ENCODE data around the gene GOLGA6D.
"Not testable (repeated sequence)": the region's sequence is repeated elsewhere in the genome, so short reads cannot be mapped to it uniquely, and the experiment has no call there.

The GOLGA6D gene

GRCh38 chr15:75282572-75282971 lies at the start of gene GOLGA6D:
Gene GOLGA6D, plus strand, starts transcription at chr15:75282835. Its CDS starts 41 bp downstream, at chr15:75282876.
- not testable (repeated sequence) for H3K4me3 Mint-ChIP-seq; H3K4me1 Mint-ChIP-seq; H3K27ac Mint-ChIP-seq; H3K9me3 Mint-ChIP-seq; ATAC-seq; DNase-seq (ENCODE audit: low spot score in 2 of 2); H3K36me3 Mint-ChIP-seq

- DNase-seq (ENCODE audit: low spot score in 2 of 2) (no peak), ATAC-seq (no peak)
- no peaks in the 10 kb centered on the region for H3K4me1 Mint-ChIP-seq
- no peak overlapping the region for H3K4me3 Mint-ChIP-seq
- no peaks in the 10 kb centered on the region for H3K9me3 Mint-ChIP-seq
- H3K36me3 Mint-ChIP-seq = no peaks in the 10 kb centered on the region
- H3K27ac Mint-ChIP-seq = no peak overlapping the region
These were observed 49.0 kb upstream of the GOLGA6D start for GRCh38 chr15:75233504-75234190.

GRCh38 chr15:75234191-75234810 lies 48.3 kb upstream of the GOLGA6D start:
- Mint-ChIP-seq H3K27ac (no peak overlapping the region), H3K36me3 (no peaks in the 10 kb centered on the region), H3K4me1 (no peaks in the 10 kb centered on the region), H3K4me3 (no peak overlapping the region), H3K9me3 (no peaks in the 10 kb centered on the region)
- ATAC-seq (no peak), DNase-seq (ENCODE audit: low spot score in 2 of 2) (no peak)

- ATAC-seq (no peak), DNase-seq (ENCODE audit: low spot score in 2 of 2) (no peak)
- H3K9me3 Mint-ChIP-seq = no peaks in the 10 kb centered on the region
- H3K27ac Mint-ChIP-seq = peak overlapping the region; percentile 49
- no peaks in the 10 kb centered on the region for H3K36me3 Mint-ChIP-seq
- H3K4me3 Mint-ChIP-seq = no peak overlapping the region
- H3K4me1 Mint-ChIP-seq = no peaks in the 10 kb centered on the region
These were observed 47.5 kb upstream of the GOLGA6D start for GRCh38 chr15:75235051-75235673.

DNA sequence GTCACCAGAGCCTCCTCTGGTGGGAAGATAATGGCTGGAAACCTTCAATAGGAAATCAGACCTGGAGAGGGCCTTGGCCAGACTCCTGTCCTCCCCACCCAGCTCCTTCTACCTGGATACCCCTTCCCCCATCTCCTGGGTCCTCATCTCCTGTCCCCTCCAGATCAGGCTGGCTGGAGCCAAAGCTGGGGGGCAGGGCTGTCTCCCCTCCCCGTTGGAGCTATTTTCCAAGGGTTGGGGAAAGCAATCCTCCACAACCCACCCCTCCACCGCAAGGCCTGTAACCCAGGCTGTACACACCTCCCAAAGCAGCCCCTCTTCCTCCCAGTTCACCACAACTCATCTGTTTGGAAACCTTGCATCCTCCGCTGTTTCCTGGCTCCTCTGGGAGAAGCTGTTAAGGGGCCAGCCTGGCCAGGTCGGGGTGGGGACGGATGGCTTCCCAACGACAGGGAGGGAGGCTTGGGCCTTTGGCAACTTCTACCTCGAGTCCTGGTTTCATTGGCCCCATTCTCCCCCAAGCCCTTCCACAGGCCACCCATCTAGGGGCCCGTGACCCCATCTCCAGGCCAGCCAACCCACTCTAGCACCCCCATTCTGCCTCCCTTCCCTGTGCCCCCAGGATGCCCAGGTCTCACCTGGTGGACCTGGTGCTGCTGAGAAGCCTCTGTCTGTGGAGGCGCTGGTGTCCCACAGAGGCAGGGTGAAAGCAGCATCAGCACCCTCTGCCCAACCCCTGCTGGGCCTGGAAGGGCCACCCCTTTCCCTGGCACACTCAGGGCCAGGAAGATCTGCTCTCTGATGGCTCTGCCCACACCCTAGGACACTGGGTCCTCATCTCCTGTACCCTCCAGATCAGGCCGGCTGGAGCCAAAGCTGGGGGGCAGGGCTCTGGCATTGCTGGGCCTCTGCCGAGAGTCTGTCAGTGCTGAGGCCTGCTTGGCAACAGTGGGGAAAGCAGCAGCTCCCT lies 46.6 kb upstream of the GOLGA6D start:
- Mint-ChIP-seq H3K9me3 (no peaks in the 10 kb centered on the region), H3K36me3 (no peaks in the 10 kb centered on the region), H3K4me1 (no peaks in the 10 kb centered on the region), H3K4me3 (no peak overlapping the region), H3K27ac (peak overlapping the region; percentile 50)
- DNase-seq (ENCODE audit: low spot score in 2 of 2) = no peak
- ATAC-seq = no peak

DNA sequence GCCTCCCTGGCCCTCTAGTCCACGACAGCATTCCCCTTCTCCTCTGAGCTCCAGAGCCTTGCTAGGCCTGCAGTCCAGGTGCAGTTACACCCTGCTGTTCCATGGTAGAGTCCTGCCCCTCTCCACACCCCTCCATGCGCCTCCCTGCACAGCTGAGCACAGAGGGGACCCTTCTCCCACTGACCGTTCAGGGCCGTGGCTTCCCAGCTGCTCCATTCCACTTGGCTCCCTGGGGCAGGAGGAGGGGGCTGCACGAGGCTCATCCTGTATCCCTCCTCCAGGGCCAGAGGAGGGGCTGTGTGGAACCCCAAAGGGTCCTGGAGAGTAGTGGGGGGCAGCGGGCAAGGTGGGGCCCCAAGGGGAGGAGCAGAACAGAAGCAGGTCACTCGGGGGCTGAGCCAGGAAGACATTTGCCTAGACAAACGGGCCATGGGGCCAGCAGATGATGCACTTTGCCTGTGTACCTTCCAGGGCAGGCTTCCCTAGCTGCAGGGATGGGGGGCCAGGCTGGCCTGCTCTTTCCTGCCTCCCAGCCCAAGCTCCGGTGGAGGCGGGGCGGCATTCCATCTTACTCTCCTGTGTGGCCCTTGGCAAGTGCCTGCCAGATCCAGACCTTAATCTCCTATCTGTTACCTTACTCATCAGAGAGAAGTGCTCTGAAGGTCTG lies 45.2 kb upstream of the GOLGA6D start:
- ATAC-seq = no peak
- no peaks in the 10 kb centered on the region for H3K9me3 Mint-ChIP-seq
- H3K36me3 Mint-ChIP-seq = no peaks in the 10 kb centered on the region
- no peaks in the 10 kb centered on the region for H3K4me1 Mint-ChIP-seq
- DNase-seq (ENCODE audit: low spot score in 2 of 2) = no peak
- no peak overlapping the region for H3K4me3 Mint-ChIP-seq
- no peak overlapping the region for H3K27ac Mint-ChIP-seq

GRCh38 chr15:75238150-75238549 lies 44.5 kb upstream of the GOLGA6D start:
- no peaks in the 10 kb centered on the region for H3K9me3 Mint-ChIP-seq
- H3K4me1 Mint-ChIP-seq = no peaks in the 10 kb centered on the region
- H3K36me3 Mint-ChIP-seq = no peaks in the 10 kb centered on the region
- no peak overlapping the region for H3K27ac Mint-ChIP-seq
- DNase-seq (ENCODE audit: low spot score in 2 of 2) (no peak), ATAC-seq (no peak)
- no peak overlapping the region for H3K4me3 Mint-ChIP-seq

DNA sequence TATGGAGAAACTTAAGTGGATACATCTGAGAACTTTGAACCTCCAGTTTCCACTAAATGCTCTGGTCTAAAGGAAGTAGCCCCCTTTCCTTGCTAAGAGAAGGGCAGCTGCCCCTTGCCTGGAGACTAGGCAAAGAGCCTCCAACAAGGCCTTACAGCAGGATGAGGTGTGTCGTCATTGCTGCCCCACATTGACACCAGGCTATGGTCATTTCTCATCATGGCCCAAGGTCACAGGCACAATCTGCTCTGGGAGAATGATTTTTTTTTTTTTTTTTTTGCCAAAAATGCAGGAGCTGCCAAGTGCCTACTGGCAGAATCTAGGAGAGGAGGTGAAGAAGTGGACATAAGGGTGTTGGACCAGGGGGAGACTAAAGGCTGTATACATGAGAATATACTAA lies 36.9 kb upstream of the GOLGA6D start:
- not testable (repeated sequence) for ATAC-seq; H3K4me1 Mint-ChIP-seq; H3K27ac Mint-ChIP-seq; H3K36me3 Mint-ChIP-seq; H3K9me3 Mint-ChIP-seq; H3K4me3 Mint-ChIP-seq; DNase-seq (ENCODE audit: low spot score in 2 of 2)

DNA sequence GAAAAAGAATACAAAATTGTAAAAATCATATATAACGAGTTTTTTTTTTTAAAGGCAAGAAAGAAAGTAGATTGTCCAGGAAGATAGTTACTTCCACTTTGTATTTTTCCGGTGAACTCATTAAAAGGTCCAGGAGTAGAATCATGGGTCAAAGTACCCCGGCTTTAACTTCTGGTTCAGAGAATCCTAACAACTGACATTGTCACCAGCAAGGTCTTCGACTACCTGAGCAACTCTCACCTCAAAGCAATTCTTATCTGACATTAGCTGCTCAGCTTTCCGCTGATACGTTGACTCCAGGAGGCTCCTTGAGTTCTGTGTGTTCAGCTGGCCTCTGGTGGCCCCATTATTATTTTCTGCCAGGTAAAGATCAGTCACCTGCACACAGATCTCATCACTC lies 33.6 kb upstream of the GOLGA6D start:
- H3K4me1 Mint-ChIP-seq; H3K4me3 Mint-ChIP-seq; ATAC-seq; H3K9me3 Mint-ChIP-seq; H3K36me3 Mint-ChIP-seq; H3K27ac Mint-ChIP-seq; DNase-seq (ENCODE audit: low spot score in 2 of 2): not testable (repeated sequence)

DNA sequence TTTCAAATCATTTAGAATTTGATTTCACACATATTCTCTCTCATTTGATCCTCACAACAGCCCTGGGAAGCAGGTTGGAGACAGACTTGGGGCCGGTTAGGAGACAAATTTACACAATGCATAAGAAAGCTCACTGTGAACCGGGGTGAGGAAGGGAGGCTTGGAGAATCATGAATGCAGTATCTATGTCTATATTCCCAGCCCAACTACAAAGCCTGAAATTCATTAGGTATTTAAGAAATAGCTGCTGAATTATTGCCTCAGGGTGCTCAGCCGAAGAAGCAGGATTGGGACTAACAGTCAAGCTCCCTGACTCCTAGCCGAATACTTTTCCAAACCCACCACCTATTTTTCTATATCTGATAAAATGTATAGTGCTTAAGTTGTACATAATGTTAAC lies 32.9 kb upstream of the GOLGA6D start:
- no peak for ATAC-seq
- Mint-ChIP-seq H3K4me1 (no peaks in the 10 kb centered on the region), H3K27ac (no peak overlapping the region), H3K4me3 (no peak overlapping the region), H3K9me3 (no peaks in the 10 kb centered on the region), H3K36me3 (no peaks in the 10 kb centered on the region)
- DNase-seq (ENCODE audit: low spot score in 2 of 2) = no peak

DNA sequence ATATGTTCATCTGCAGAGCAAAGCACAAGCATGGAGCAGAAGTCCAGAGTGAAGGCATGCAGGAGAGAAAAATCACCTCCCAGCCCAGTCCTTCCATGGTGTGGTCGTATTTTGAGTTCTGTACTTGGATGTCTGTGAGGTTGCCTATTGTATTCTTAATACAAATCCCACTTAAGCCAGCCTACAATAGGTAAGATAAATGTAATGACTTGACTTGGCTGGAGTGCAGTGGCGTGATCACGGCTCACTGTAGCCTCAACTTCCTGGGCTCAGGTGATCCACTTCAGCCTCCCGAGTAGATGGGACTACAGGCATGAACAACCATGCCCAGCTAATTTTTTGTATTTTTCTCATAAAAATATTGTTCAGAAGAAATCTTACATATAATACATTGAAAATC lies 31.3 kb upstream of the GOLGA6D start:
- H3K27ac Mint-ChIP-seq; DNase-seq (ENCODE audit: low spot score in 2 of 2); H3K4me3 Mint-ChIP-seq; ATAC-seq; H3K36me3 Mint-ChIP-seq; H3K9me3 Mint-ChIP-seq; H3K4me1 Mint-ChIP-seq: not testable (repeated sequence)

DNA sequence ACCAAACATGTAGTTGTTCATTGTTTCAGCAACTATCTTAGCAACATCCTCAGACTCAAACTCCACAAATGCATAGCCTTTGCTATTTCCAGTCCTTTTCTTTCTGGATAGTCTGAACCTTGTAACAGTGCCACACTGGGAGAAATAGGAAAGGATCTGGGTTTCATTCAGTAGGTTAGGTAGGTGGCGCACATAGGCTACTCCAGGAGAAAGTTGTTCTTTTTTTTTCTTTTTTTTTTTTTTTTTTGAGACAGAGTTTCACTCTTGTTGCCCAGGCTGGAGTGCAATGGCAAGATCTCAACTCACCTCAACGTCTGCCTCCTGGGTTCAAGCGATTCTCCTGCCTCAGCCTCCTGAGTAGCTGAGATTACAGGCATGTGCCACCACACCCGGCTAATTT lies 30.4 kb upstream of the GOLGA6D start:
- not testable (repeated sequence) for H3K36me3 Mint-ChIP-seq; DNase-seq (ENCODE audit: low spot score in 2 of 2); H3K4me3 Mint-ChIP-seq; H3K9me3 Mint-ChIP-seq; H3K27ac Mint-ChIP-seq; H3K4me1 Mint-ChIP-seq; ATAC-seq

DNA sequence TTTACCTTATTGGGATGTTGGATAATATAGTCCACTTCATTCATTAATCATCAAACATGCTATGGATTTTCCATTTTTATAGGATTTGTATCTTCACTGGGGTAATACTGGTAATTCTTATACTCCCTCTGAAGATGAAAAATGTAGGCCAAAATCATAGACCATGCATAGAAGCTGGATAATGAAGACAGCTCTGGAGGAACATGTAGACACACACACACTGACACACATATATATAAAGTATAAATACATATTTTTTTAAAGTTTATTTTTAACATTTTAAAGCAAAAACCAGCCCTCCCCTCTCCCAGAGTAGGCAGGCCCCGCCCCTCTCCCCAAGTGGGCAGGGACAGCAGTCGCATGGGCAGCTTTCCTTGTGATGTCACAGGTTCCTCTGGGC lies 24.6 kb upstream of the GOLGA6D start, which contains the start of gene GOLGA6C:
GOLGA6C (plus strand) TSS at position 301 of the 400 bp plus-strand sequence. CDS start 265 bp downstream, outside the sequence.
- not testable (repeated sequence) for H3K9me3 Mint-ChIP-seq; H3K36me3 Mint-ChIP-seq; H3K4me3 Mint-ChIP-seq; ATAC-seq; DNase-seq (ENCODE audit: low spot score in 2 of 2); H3K4me1 Mint-ChIP-seq; H3K27ac Mint-ChIP-seq

DNA sequence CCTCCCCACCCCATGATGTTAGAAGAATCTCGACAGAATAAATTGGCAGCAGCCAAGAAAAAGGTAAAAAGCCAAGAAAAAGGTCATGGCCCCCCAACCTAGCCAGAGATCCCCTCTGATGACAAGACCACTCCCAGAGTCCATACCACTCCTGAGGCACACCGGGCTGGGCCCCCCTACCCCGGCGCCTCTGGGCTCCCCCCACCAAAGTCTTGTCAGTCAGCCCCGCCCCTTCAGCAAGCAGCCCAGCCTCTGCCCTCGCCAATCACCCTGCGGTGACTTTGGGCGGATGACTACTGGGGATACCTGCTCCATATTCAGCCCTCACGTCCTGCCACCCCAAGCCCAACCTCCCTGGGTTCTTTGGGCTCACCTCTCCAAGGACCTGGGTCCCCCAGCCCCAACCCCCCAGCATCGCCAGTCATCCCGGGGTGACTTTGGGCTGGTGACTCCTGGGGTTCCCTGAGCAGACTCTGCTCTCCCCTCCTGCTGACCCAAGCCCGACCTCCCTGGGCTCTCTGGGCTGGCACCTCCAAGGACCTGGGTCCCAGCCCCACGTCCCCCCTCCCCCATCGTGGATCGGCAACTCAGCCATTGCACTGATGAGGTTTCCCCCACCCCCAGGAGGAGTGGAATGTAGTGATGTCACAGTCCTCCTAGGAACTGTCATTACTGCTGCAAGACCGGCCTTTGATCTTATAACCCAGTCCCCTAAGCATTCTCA lies 23.9 kb upstream of the GOLGA6D start:
- H3K27ac Mint-ChIP-seq, ATAC-seq, H3K36me3 Mint-ChIP-seq, H3K4me1 Mint-ChIP-seq, H3K4me3 Mint-ChIP-seq, H3K9me3 Mint-ChIP-seq: not testable (repeated sequence)
- DNase-seq (ENCODE audit: low spot score in 2 of 2) = peak in 1 of 2 donors; percentile 10

Data from stimulated activated effector memory CD8-positive, alpha-beta T cell treated with anti-CD3 and anti-CD28 coated beads, Interleukin-12 subunit alpha, Interleukin-12 subunit beta, amount 100 ng/mL, for 72 hours (primary cell).